Osteocyte (in vitro differentiated cells): ENCODE results near the gene KRT86. TPM values are rescaled to one million over a fixed set of nuclear protein-coding genes. Genes with fewer than 3 reads are reported as not detected.

Source experiments
- DNase-seq: peaks from one replicate; pipeline ENCODE4 v3.0.0; 2021; ENCODE audit warnings: mixed read lengths; ENCODE audit not compliant: unreplicated experiment; ENCODE audit errors: extremely low spot score
- H3K27ac Mint-ChIP-seq: one replicate; pipeline ENCODE4 v1.8.0; 2021; ENCODE audit warnings: mild to moderate bottlenecking, mixed read lengths; ENCODE audit not compliant: unreplicated experiment
- H3K27me3 Mint-ChIP-seq: one replicate; pipeline ENCODE4 v1.8.0; 2021; ENCODE audit warnings: mixed read lengths; ENCODE audit not compliant: unreplicated experiment
- H3K36me3 Mint-ChIP-seq: one replicate; pipeline ENCODE4 v1.8.0; 2021; ENCODE audit warnings: mixed read lengths; ENCODE audit not compliant: unreplicated experiment
- H3K4me1 Mint-ChIP-seq: one replicate; pipeline ENCODE4 v1.8.0; 2021; ENCODE audit warnings: mixed read lengths; ENCODE audit not compliant: unreplicated experiment
- H3K4me3 Mint-ChIP-seq: one replicate; pipeline ENCODE4 v1.8.0; 2021; ENCODE audit warnings: mild to moderate bottlenecking, moderate library complexity, mixed read lengths; ENCODE audit not compliant: unreplicated experiment
- H3K9me3 Mint-ChIP-seq: one replicate; pipeline ENCODE4 v1.8.0; 2021; ENCODE audit warnings: mixed read lengths; ENCODE audit not compliant: unreplicated experiment
- total RNA-seq: library from RNA; stranded (reverse); gene quantifications from 2 replicates; pipeline ENCODE4 v1.2.1, GENCODE V29; 2021
- TF ChIP-seq, protein P1 (sequence below): fragments of 200-600 bp; sonication (generic); IDR thresholded peaks from 2 replicates; pipeline ENCODE4 v1.5.0; 2021; ENCODE audit warnings: antibody characterized with exemption, mild to moderate bottlenecking, moderate library complexity

Gene KRT86
- total RNA-seq, 1 donor from 2014 or later: 0.24 TPM

DNA sequence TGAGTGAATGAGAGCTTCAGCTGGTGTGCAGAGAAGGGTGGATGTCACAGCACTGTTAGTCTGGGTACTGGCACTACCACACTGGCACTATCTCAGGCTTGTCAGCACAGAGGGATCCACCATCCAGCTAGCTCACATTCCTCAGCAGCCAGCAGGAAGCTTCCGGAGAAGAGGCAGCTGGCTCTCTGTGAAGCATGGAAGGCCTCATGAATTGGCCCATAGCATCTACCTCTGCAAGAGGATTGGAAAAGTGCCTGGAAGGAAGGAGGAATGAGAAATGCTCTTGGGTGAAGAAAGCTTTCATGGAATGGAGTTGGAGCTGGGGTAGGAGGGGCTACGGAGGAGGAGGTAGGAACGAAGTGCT is 36.8 kb downstream of the KRT86 start:
- no peak overlapping the region for H3K27ac Mint-ChIP-seq
- peak; percentile 42 for DNase-seq
- H3K27me3 Mint-ChIP-seq: peaks cover 24% of the 10 kb centered on the region
- no peak overlapping the region for H3K4me3 Mint-ChIP-seq
- TF ChIP-seq, protein P1, sequence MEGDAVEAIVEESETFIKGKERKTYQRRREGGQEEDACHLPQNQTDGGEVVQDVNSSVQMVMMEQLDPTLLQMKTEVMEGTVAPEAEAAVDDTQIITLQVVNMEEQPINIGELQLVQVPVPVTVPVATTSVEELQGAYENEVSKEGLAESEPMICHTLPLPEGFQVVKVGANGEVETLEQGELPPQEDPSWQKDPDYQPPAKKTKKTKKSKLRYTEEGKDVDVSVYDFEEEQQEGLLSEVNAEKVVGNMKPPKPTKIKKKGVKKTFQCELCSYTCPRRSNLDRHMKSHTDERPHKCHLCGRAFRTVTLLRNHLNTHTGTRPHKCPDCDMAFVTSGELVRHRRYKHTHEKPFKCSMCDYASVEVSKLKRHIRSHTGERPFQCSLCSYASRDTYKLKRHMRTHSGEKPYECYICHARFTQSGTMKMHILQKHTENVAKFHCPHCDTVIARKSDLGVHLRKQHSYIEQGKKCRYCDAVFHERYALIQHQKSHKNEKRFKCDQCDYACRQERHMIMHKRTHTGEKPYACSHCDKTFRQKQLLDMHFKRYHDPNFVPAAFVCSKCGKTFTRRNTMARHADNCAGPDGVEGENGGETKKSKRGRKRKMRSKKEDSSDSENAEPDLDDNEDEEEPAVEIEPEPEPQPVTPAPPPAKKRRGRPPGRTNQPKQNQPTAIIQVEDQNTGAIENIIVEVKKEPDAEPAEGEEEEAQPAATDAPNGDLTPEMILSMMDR: no peak
- peaks cover 9% of the 10 kb centered on the region for H3K4me1 Mint-ChIP-seq
- H3K9me3 Mint-ChIP-seq: no peaks in the 10 kb centered on the region
- no peaks in the 10 kb centered on the region for H3K36me3 Mint-ChIP-seq

DNA sequence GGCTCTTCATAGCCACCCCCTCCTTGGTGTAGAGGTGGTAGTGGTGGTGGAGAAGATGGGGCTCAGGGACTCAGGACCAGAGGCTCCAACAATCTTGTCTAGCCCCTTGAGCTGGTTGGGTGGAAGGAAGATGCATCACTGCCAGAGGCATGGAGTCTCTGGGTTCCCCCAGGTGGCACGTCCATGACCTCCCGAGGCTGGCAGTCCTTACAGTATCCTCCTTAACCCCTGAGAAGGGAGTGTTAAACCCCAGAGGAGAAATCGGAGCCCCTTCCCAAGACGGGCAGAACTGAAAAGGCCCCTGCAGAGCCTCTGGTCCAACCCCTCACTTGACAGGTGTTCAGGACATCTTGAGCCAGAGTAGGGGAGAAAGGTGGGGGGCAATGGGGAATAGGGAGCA is 37.6 kb downstream of the KRT86 start:
- Mint-ChIP-seq H3K27me3 (peaks cover 24% of the 10 kb centered on the region), H3K27ac (no peak overlapping the region), H3K4me3 (no peak overlapping the region), H3K9me3 (no peaks in the 10 kb centered on the region), H3K36me3 (no peaks in the 10 kb centered on the region), H3K4me1 (peaks cover 9% of the 10 kb centered on the region)
- DNase-seq: peak; percentile 65
- TF ChIP-seq, protein P1: no peak

DNA sequence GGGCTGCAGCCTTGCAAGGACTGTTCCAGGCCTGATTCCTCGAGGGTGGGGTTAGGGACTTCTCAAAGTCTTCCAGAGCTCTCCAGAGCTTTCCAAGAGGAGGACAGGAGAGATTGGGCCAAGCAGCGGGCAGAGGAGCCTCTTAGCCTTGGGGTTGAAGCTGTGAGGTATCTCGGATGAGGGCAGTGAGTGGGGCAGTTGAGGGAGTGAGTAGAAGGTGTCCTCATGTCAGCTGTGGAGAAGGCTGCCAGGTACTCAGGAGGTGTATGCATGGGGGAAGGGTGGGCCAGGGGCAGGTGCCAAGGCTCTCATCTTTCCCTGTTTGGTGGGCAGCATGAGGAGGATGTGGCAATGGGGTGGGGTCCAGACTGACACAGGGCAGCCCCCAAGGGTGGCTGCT is 39.0 kb downstream of the KRT86 start:
- no peaks in the 10 kb centered on the region for H3K9me3 Mint-ChIP-seq
- TF ChIP-seq, protein P1: no peak
- H3K27ac Mint-ChIP-seq: no peak overlapping the region
- peaks cover 26% of the 10 kb centered on the region for H3K27me3 Mint-ChIP-seq
- no peak overlapping the region for H3K4me3 Mint-ChIP-seq
- DNase-seq: peak; percentile 70
- peaks cover 5% of the 10 kb centered on the region for H3K4me1 Mint-ChIP-seq
- no peaks in the 10 kb centered on the region for H3K36me3 Mint-ChIP-seq

DNA sequence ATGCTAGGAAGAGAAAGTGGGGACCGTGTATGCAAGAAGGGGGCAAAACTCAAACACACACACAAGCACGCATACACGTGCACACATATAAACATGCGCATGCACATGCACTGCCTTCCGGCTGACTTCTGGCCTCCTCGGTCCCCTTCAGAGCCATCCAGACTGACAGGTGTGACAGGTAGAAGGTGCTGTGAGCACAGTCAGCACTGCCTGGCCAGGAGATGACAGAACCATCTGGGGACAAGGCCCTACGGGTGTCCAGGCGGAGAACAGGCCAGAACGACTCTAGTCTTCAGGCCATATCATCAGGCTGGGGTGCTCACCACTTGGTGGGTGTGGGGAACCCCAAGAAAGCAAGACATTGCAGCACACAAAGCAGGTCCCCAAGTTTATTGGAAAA is 39.5 kb downstream of the KRT86 start:
- H3K4me1 Mint-ChIP-seq: peaks cover under 1% of the 10 kb centered on the region
- no peaks in the 10 kb centered on the region for H3K9me3 Mint-ChIP-seq
- no peaks in the 10 kb centered on the region for H3K36me3 Mint-ChIP-seq
- peak; percentile 59 for DNase-seq
- H3K27me3 Mint-ChIP-seq: peaks cover 31% of the 10 kb centered on the region
- no peak overlapping the region for H3K4me3 Mint-ChIP-seq
- TF ChIP-seq, protein P1: no peak
- H3K27ac Mint-ChIP-seq: no peak overlapping the region

DNA sequence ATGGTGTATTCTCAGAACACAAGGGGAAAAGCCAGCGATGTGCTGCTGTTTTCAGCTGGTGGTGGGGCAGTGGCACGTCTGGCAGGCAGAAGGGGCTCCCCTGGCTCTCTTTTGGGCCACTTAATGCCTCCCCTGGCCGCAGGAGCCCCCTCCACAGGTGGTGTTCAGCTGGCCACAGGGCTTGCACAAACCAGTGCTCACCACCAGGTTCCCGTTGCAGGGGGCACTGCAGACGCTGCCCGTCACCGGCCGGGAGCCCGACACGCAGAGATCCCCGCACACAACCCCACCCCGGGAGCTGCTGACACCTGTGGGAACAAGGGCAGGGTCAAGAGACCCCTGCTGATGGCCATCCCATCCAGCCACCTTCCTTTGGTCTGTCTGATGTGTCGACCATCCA is 40.1 kb downstream of the KRT86 start:
- TF ChIP-seq, protein P1: no peak
- Mint-ChIP-seq H3K4me3 (no peak overlapping the region), H3K36me3 (no peaks in the 10 kb centered on the region), H3K4me1 (no peaks in the 10 kb centered on the region), H3K27me3 (peaks cover 37% of the 10 kb centered on the region), H3K27ac (no peak overlapping the region), H3K9me3 (no peaks in the 10 kb centered on the region)
- peak; percentile 84 for DNase-seq
